H1 (cell line): Measurements from ENCODE around the gene HDAC9. TPM values are rescaled to one million over a fixed set of nuclear protein-coding genes. Genes with fewer than 3 reads are reported as not detected.

Experiments
- SP2 ChIP-seq: IDR thresholded peaks from 2 replicates; pipeline ENCODE4 v1.6.1; 2012; ENCODE audit warnings: mild to moderate bottlenecking, low read length, inconsistent platforms
- polyA plus RNA-seq, 7 experiments: library from polyadenylated mRNA; depleted of rRNA in 3 of 7; stranded (reverse) in 5 of 7; unstranded in 2 of 7; fragments of >200 nt in 5 of 7; fragments of 200-250 nt in 2 of 7; gene quantifications; 1 replicate in 5 of 7; 2 replicates in 1 of 7; 4 replicates in 1 of 7; pipeline versions ENCODE4 v1.2.1 to v1.2.3, GENCODE V29; 2011 to 2013; ENCODE audit warnings: missing spikeins in 2 of 7, mixed read lengths in 2 of 7
- total RNA-seq: library from RNA; stranded (reverse); fragmentation: NEBNext Ultra II Directional; extraction: Animal tissue kit (Norgen Biotek cat#: 25700); gene quantifications from 2 replicates; pipeline ENCODE4 v1.2.1, GENCODE V29; 2021
- TF ChIP-seq, protein P1 (sequence below): fragments of 300-600 bp; sonication (generic); IDR thresholded peaks from 2 replicates; pipeline ENCODE4 v1.7.1; 2012; ENCODE audit warnings: low read length, moderate library complexity, mild to moderate bottlenecking, inconsistent platforms; ENCODE audit not compliant: insufficient replicate concordance
- TF ChIP-seq, protein P2 (sequence below): IDR thresholded peaks from 2 replicates; pipeline ENCODE4 v1.6.1; 2012; ENCODE audit warnings: inconsistent platforms

The HDAC9 gene
- total and polyA plus RNA-seq, 2 of the 8 experiments (the other 6 are each of a cell fraction or from before 2014, with no cell fraction given), result 9.5 to 13.1 TPM

DNA sequence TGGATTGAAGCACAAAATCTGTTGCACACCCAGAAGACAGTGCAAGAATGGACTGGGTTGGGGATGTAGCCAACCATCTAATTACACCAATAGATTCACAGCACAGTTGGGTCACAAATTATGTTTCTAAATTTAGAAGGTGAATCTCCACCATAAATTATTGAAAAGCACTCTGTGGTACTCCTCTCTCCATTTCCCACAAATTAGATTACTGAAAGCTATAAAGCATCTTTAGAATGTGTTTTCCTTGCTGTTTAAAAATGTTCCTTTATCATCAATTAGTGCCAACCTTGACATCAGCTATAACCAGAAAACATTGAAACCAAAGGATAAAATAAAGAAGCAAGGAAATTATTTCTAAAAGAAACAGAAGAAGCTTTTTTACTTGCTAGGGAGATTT, 39.9 kb upstream of the HDAC9 start (continued):
- TF ChIP-seq, protein P1, sequence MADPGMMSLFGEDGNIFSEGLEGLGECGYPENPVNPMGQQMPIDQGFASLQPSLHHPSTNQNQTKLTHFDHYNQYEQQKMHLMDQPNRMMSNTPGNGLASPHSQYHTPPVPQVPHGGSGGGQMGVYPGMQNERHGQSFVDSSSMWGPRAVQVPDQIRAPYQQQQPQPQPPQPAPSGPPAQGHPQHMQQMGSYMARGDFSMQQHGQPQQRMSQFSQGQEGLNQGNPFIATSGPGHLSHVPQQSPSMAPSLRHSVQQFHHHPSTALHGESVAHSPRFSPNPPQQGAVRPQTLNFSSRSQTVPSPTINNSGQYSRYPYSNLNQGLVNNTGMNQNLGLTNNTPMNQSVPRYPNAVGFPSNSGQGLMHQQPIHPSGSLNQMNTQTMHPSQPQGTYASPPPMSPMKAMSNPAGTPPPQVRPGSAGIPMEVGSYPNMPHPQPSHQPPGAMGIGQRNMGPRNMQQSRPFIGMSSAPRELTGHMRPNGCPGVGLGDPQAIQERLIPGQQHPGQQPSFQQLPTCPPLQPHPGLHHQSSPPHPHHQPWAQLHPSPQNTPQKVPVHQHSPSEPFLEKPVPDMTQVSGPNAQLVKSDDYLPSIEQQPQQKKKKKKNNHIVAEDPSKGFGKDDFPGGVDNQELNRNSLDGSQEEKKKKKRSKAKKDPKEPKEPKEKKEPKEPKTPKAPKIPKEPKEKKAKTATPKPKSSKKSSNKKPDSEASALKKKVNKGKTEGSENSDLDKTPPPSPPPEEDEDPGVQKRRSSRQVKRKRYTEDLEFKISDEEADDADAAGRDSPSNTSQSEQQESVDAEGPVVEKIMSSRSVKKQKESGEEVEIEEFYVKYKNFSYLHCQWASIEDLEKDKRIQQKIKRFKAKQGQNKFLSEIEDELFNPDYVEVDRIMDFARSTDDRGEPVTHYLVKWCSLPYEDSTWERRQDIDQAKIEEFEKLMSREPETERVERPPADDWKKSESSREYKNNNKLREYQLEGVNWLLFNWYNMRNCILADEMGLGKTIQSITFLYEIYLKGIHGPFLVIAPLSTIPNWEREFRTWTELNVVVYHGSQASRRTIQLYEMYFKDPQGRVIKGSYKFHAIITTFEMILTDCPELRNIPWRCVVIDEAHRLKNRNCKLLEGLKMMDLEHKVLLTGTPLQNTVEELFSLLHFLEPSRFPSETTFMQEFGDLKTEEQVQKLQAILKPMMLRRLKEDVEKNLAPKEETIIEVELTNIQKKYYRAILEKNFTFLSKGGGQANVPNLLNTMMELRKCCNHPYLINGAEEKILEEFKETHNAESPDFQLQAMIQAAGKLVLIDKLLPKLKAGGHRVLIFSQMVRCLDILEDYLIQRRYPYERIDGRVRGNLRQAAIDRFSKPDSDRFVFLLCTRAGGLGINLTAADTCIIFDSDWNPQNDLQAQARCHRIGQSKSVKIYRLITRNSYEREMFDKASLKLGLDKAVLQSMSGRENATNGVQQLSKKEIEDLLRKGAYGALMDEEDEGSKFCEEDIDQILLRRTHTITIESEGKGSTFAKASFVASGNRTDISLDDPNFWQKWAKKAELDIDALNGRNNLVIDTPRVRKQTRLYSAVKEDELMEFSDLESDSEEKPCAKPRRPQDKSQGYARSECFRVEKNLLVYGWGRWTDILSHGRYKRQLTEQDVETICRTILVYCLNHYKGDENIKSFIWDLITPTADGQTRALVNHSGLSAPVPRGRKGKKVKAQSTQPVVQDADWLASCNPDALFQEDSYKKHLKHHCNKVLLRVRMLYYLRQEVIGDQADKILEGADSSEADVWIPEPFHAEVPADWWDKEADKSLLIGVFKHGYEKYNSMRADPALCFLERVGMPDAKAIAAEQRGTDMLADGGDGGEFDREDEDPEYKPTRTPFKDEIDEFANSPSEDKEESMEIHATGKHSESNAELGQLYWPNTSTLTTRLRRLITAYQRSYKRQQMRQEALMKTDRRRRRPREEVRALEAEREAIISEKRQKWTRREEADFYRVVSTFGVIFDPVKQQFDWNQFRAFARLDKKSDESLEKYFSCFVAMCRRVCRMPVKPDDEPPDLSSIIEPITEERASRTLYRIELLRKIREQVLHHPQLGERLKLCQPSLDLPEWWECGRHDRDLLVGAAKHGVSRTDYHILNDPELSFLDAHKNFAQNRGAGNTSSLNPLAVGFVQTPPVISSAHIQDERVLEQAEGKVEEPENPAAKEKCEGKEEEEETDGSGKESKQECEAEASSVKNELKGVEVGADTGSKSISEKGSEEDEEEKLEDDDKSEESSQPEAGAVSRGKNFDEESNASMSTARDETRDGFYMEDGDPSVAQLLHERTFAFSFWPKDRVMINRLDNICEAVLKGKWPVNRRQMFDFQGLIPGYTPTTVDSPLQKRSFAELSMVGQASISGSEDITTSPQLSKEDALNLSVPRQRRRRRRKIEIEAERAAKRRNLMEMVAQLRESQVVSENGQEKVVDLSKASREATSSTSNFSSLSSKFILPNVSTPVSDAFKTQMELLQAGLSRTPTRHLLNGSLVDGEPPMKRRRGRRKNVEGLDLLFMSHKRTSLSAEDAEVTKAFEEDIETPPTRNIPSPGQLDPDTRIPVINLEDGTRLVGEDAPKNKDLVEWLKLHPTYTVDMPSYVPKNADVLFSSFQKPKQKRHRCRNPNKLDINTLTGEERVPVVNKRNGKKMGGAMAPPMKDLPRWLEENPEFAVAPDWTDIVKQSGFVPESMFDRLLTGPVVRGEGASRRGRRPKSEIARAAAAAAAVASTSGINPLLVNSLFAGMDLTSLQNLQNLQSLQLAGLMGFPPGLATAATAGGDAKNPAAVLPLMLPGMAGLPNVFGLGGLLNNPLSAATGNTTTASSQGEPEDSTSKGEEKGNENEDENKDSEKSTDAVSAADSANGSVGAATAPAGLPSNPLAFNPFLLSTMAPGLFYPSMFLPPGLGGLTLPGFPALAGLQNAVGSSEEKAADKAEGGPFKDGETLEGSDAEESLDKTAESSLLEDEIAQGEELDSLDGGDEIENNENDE, result no peak
- TF ChIP-seq SP2, result no peak
- TF ChIP-seq, protein P2, sequence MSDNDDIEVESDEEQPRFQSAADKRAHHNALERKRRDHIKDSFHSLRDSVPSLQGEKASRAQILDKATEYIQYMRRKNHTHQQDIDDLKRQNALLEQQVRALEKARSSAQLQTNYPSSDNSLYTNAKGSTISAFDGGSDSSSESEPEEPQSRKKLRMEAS, result no peak
